GM18951 (cell line): ENCODE data around the gene PMFBP1.

Source experiments
- POLR2A ChIP-seq: IDR thresholded peaks from 4 replicates; pipeline ENCODE4 v1.6.1; 2011; ENCODE audit warnings: mild to moderate bottlenecking; ENCODE audit not compliant: insufficient read length, insufficient read depth; ENCODE audit errors: extremely low read depth
- in situ Hi-C: fragments of 300-500 bp; cut with MboI; formaldehyde crosslinking; loops from one replicate; pipeline ENCODE4 v1.12.0; 2022; ENCODE audit warnings: low sequenced_read_pairs, mixed read lengths, inconsistent platforms; ENCODE audit not compliant: unreplicated experiment

PMFBP1 gene, protein sequence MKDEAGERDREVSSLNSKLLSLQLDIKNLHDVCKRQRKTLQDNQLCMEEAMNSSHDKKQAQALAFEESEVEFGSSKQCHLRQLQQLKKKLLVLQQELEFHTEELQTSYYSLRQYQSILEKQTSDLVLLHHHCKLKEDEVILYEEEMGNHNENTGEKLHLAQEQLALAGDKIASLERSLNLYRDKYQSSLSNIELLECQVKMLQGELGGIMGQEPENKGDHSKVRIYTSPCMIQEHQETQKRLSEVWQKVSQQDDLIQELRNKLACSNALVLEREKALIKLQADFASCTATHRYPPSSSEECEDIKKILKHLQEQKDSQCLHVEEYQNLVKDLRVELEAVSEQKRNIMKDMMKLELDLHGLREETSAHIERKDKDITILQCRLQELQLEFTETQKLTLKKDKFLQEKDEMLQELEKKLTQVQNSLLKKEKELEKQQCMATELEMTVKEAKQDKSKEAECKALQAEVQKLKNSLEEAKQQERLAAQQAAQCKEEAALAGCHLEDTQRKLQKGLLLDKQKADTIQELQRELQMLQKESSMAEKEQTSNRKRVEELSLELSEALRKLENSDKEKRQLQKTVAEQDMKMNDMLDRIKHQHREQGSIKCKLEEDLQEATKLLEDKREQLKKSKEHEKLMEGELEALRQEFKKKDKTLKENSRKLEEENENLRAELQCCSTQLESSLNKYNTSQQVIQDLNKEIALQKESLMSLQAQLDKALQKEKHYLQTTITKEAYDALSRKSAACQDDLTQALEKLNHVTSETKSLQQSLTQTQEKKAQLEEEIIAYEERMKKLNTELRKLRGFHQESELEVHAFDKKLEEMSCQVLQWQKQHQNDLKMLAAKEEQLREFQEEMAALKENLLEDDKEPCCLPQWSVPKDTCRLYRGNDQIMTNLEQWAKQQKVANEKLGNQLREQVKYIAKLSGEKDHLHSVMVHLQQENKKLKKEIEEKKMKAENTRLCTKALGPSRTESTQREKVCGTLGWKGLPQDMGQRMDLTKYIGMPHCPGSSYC

DNA sequence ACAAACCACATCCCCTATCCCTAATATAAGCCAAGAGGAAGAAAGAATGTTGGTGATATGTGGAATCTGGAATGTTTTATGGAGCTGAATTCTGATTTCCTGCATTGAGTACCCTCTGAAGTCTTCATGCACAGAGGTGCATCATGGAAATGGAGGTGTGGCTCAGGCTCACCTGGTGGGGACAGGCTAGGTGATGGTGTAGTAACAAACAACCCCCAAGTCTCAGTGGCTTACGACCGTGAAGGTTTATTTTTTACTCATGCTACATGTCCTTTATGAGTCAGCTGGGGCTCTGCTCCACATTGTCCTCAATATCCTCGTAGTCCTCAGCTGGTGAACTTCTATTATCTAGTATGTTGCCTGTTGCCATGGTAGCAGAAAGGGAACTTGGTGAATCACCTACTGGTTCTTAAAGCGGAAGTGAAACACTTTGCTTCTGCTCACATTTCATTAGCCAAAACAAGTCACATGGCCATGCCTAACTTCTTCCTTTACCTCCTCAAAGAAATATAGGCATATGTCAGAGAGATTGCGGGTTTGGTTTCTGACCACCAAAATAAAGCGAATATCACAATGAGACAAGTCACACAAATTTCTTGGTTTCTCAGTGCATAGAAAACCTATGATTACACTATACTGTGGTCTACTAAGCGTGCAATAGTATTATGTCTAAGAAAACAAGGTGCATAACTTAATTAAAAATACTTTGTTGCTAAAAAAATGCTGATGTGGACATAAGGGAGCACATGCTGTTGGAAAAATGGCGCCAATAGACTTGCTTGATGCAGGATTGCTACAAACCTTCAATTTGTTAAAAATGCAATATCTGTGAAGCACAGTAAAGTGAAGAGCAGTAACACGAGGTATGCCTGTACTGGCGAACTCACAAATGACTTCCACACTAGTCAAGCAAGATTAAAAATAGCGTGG lies at the start of gene PMFBP1:
Gene PMFBP1, minus strand, starts transcription at position 51 of the 930 bp plus-strand sequence. CDS start 947 bp downstream, outside the sequence.
- no peak for TF ChIP-seq POLR2A
- in situ Hi-C loops: no loop called here

DNA sequence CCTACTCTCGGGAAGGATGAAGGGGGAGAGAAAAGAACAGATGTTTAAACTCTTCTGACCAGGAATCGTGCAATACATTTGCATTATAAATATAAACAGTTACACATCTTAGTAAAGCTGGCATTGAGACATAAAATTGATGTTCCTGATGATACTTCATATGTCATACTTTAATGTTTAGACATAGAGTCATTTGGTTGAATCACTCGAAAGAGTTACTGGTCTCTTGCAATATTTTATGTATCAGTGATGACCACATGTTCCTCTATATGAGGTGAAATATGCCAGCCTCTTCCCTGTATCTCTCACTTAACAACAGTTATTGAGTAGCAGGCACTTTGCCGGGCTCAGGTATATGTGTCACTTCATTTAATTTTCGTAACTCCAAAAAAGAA lies 49.7 kb upstream of the PMFBP1 start:
- in situ Hi-C loops: no loop called here
- no peak for TF ChIP-seq POLR2A

DNA sequence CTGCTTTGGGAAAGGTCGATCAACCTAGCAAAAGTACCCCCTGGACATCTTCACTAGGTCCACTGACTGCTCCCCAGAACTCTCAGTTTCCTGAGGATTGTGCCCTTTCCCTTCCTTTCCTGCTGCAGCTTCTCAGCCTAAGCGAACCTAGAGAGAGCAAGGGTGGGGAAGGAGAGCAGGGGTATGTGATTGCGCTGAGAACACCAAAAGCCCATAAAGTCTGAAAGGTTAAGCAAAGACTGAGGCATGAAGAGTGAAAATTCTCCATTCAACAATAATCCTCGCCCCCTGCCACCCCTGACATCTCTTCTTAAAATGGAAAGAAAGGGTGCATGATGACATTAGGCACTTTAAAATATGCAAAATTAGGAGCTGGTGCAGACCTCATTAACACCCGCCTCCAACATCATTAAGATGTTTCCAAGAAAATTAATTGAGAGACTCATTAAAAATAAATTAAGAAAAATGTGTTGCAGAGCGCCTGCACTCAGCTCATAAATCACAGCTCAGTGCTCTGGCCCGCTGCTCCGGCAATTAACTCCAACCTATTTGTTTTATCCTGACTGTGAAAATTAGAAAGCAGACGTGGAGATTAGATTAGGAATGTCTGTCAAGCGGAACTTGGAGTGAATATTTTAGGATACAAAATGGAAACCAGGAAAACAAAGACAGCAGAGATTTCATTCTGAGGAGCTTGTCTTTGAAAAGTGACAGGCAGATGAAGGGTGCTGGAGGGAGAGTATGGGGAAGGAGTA lies 49.1 kb upstream of the PMFBP1 start:
- in situ Hi-C loops: no loop called here

DNA sequence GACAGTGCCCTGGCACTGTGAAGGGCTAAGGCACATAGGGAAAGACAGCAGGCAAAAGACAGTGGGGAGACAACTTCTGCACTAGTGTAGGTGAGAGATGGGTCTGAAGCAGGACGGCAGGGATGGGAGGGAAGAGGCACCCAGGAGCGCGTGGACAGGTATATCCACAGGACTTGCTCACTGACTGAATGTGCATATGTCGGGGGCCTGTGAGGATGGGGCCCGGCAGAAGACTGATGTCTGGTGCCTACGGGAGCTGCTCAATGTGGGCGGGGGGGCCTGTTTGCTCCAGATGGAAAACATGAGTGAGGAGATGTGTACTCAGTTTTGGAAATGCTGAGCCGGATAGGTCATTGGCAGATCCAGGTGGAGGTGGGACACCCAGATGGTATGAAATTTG lies 47.3 kb upstream of the PMFBP1 start:
- in situ Hi-C loops: no loop called here

More for the DNA sequence above, 49.1 kb upstream of the PMFBP1 start:
- TF ChIP-seq POLR2A: no peak

DNA sequence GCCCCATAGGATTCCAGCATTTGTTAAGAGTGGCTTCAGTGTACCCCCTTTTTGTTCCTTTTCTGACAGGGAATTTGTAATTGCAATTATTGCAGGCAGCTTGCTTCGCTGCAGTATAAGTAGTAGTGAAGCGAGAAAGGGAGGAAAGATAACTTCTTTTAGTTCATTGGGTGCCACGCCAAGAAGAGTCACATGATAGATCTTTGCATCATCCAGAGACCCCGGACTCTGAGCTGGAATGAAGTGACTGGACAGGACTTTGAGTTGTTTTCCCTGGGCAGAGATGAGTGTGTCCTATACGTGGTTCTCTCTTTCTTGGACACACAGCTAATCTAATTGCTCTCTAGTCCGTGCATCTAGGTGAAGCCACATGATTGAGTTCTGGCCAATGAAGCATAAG lies 44.8 kb upstream of the PMFBP1 start:
- in situ Hi-C loops: no loop called here
- TF ChIP-seq POLR2A: no peak

More for the DNA sequence above, 47.3 kb upstream of the PMFBP1 start:
- TF ChIP-seq POLR2A: no peak

DNA sequence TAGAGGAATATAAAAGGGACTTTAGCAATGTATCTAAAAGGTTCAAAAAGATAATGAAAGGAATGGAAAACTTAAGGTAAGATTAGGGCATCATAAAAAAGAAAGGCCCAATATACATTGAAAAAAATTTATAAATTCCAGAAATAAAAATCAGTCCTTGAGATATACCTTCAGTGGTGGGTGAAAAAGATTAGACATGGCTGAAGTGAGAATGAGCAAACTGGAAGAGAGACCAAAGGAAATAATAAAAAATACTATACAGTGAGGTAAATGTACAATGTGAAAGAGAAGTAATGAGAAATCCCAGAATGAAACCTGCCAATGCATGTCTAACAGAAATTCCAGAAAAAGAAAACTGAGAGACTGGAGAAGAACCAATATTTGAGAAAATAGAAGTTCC lies 42.9 kb upstream of the PMFBP1 start:
- TF ChIP-seq POLR2A: no peak
- in situ Hi-C loops: no loop called here

DNA sequence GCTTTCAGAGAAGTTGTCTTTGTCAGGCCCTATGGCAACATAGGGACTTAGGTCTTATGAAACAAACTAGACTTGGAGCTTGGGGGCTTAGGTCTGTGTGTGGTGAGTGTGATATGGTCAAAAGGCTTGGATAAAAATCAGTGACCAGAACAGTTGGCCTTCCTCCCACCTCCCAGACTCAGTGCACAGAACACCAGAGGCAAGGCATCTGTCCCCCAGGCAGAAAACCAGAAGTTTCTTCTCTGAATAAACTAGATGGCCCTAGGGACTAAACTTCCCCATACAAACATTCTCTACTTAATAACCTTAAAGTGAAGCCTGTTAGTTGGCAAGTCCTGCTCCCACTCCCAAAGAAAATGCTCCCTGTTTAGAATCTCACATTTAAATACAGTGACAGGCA lies 39.2 kb upstream of the PMFBP1 start:
- in situ Hi-C loops: no loop called here
- no peak for TF ChIP-seq POLR2A

DNA sequence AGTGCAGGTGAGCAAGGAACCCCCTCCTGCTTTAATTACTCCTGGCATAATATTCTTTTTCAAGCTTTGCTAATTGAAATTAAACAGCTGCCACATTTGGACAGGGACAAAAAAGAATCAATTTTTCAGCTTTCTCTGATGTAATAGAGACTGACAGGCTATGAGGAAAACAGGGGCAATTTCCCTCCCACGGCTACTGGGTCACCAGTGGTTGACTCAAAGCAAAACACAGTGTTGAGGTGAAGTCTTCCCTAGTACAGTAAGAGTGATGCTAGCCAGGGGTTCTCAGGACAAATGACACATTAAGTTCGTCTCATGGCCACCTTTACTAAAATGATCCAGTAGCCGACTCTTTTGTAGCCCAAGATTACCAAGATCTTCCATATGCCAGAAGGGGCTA lies 38.6 kb upstream of the PMFBP1 start:
- in situ Hi-C loops: no loop called here

DNA sequence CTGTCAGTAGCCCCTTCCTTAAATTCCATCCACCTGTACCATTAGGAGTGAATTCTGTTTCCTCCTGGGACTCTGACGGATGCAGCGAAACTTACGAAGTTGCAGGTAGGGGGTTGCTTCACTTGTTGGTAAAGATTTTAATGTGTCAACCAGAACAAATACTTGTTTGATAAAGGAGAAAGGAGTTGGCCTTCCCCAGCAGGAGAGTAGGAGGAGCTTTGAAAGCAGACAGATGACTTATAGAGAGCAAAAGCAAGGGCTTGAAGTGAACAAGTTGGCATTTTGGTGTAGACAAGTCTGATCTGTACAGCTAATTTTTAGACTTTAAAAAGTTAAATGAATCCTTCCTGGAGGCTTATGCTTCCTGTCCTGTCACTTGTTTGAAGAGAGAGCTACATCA lies 38.1 kb upstream of the PMFBP1 start:
- in situ Hi-C loops: no loop called here
- no peak for TF ChIP-seq POLR2A

More for the DNA sequence above, 38.6 kb upstream of the PMFBP1 start:
- TF ChIP-seq POLR2A: no peak

DNA sequence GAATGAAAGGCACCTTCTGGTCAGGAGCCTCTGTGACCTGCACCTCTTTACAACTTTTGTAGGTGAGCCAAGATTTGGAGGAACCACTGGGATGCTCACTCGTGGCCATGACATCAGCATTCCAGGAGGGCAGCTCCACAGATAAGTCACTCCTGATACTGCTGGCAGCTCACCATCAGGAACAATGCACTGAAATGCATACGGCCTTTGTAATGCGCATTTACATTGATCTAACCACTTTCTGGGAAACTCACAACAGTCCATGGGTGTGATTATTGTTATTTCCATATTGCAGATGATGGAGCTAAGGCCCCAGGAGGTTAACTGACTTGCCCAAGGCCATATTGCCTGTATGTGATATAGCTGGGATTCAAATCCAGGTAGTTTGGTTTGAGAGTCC lies 34.3 kb upstream of the PMFBP1 start:
- no peak for TF ChIP-seq POLR2A
- in situ Hi-C loops: no loop called here

DNA sequence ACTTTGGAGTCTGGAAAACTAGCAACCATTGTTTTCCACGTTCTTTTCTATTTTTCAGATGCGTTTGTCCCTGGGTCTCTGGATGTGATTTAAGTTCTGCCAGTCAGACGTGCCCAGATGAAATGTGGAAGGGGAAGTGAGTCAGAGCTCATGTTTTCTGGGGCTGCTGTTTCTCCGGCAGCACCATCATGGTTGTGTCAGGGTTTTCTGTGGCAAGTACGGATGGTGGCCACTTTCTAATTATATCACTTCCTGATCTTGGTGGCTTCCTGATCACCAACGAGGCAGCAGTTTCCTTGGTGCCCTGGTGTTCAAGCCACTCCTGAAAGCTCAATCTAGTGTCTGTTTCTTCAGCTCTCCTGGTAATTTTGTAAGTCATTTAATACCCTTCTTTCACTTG lies 31.4 kb upstream of the PMFBP1 start:
- TF ChIP-seq POLR2A: no peak
- in situ Hi-C loops: no loop called here

DNA sequence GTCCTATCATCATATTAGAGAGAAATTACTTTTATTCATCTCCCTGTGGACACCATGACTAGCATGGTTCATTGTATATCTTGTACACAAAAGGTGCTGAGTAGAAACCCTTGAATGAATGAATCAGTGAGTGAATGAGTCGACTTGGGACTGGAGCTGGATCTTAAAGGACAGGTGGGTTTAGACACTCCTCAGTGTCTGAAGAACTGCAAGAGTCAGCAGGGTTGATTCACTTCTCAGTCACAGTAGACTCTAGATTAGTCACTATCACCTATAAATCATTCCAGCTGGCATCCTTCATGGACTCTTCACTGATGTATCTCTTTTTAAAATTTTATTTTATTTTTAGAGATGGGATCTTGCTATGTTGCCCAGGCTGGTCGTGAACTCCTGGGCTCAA lies 30.1 kb upstream of the PMFBP1 start:
- TF ChIP-seq POLR2A: no peak
- in situ Hi-C loops: no loop called here
